A673 (cell line): ENCODE results near the gene SLC25A5. TPM values are rescaled to one million over a fixed set of nuclear protein-coding genes. Genes with fewer than 3 reads are reported as not detected.

Experiments
- BruUV-seq: library from RNA; stranded (reverse); fragments of 400-500 nt; replicated peaks from 2 replicates; lab custom pipeline; 2021; lab: Mats Ljungman, UMichigan
- CTCF ChIA-PET: fragments of 300-600 bp; sonication (Branson Sonifier 250); formaldehyde crosslinking; loops from one replicate; lab custom pipeline; 2022; ENCODE audit warnings: antibody characterized with exemption; lab: Charles Lee
- POLR2A ChIA-PET: fragments of 300-600 bp; sonication (Branson Sonifier 250); formaldehyde crosslinking; loops from one replicate; lab custom pipeline; 2022; ENCODE audit warnings: antibody characterized with exemption; ENCODE audit not compliant: low non-redundant PET; lab: Charles Lee
- DNase-seq: peaks from one replicate; pipeline ENCODE4 v3.0.0-alpha.2; 2015; ENCODE audit warnings: low spot score
- H3K27ac ChIP-seq: fragments of 200-600 bp; sonication (generic); 2 replicates; pipeline ENCODE4 v1.5.1; 2016; ENCODE audit warnings: mixed run types, low read depth, mild to moderate bottlenecking, mixed read lengths, antibody characterized with exemption, low read length; ENCODE audit not compliant: poor library complexity, severe bottlenecking
- H3K27me3 ChIP-seq: fragments of 200-600 bp; sonication (generic); replicated peaks from 2 replicates; pipeline ENCODE4 v1.6.1; 2017; ENCODE audit warnings: mixed run types, low read depth, mild to moderate bottlenecking, mixed read lengths, antibody characterized with exemption, low read length; ENCODE audit not compliant: insufficient read depth, poor library complexity
- H3K36me3 ChIP-seq: fragments of 200-600 bp; sonication (generic); 2 replicates; pipeline ENCODE4 v1.6.1; 2016; ENCODE audit warnings: mixed run types, mild to moderate bottlenecking, mixed read lengths, antibody characterized with exemption, low read length; ENCODE audit not compliant: insufficient read depth, poor library complexity, severe bottlenecking
- H3K4me1 ChIP-seq: fragments of 200-600 bp; sonication (generic); 2 replicates; pipeline ENCODE4 v1.6.1; 2017; ENCODE audit warnings: mixed run types, mild to moderate bottlenecking, mixed read lengths, antibody characterized with exemption, low read length; ENCODE audit not compliant: insufficient read depth, poor library complexity, severe bottlenecking
- H3K4me3 ChIP-seq: fragments of 200-600 bp; sonication (generic); 2 replicates; pipeline ENCODE4 v1.5.1; 2016; ENCODE audit warnings: low read depth, mixed run types, mild to moderate bottlenecking, mixed read lengths, low read length; ENCODE audit not compliant: poor library complexity, severe bottlenecking
- H3K9me3 ChIP-seq: fragments of 200-600 bp; sonication (generic); 2 replicates; pipeline ENCODE4 v1.6.1; 2016; ENCODE audit warnings: mixed run types, low read depth, mild to moderate bottlenecking, mixed read lengths, antibody characterized with exemption, low read length; ENCODE audit not compliant: poor library complexity, severe bottlenecking
- CTCF ChIP-seq: fragments of 300-800, 200-600 bp; sonication (generic); conservative IDR thresholded peaks from 2 replicates; pipeline ENCODE4 v1.5.1; 2017; ENCODE audit warnings: low read depth, mild to moderate bottlenecking, antibody characterized with exemption, low read length, moderate library complexity, mixed read lengths
- EZH2 ChIP-seq: fragments of 200-600 bp; sonication (generic); IDR thresholded peaks from 2 replicates; pipeline ENCODE4 v1.6.1; 2017; ENCODE audit warnings: borderline replicate concordance, low read depth, mild to moderate bottlenecking, mixed read lengths, antibody characterized with exemption, low read length; ENCODE audit not compliant: poor library complexity, severe bottlenecking
- intact Hi-C: fragments of 100-400 bp; cut with micrococcal nuclease; formaldehyde crosslinking; loops from one replicate; pipeline ENCODE4 v1.10.0; 2022; ENCODE audit not compliant: unreplicated experiment
- total RNA-seq: library from RNA; stranded (reverse); gene quantifications from 2 replicates; pipeline ENCODE4 v1.2.3, GENCODE V29; 2021

SLC25A5 gene
- total RNA-seq, 1 experiment from 2014 or later, result 368 TPM

- Histone ChIP-seq H3K27ac (no peak overlapping the region), H3K27me3 (no peaks in the 10 kb centered on the region), H3K9me3 (no peaks in the 10 kb centered on the region), H3K4me3 (no peak overlapping the region), H3K36me3 (no peaks in the 10 kb centered on the region), H3K4me1 (no peaks in the 10 kb centered on the region)
- BruUV-seq, result no TSS peak
- ChIA-PET CTCF (no interaction called here), POLR2A (no interaction called here)
- intact Hi-C loops, result no loop called here
- TF ChIP-seq EZH2 (no peak), CTCF (no peak)
- no peak for DNase-seq
Measured at GRCh38 chrX:119495734-119496726, 27.8 kb downstream of the SLC25A5 start.

GRCh38 chrX:119497185-119497584 is 28.9 kb downstream of the SLC25A5 start:
- BruUV-seq, result no TSS peak

More at GRCh38 chrX:119497185-119497584, 28.9 kb downstream of the SLC25A5 start:
- H3K27ac ChIP-seq, result no peak overlapping the region
- no peaks in the 10 kb centered on the region for H3K4me1 ChIP-seq
- H3K9me3 ChIP-seq, result no peaks in the 10 kb centered on the region
- TF ChIP-seq CTCF, result no peak
- no peak for TF ChIP-seq EZH2
- POLR2A ChIA-PET, result no interaction called here
- CTCF ChIA-PET, result no interaction called here
- intact Hi-C loops, result no loop called here
- no peaks in the 10 kb centered on the region for H3K36me3 ChIP-seq
- no peak overlapping the region for H3K4me3 ChIP-seq
- no peak for DNase-seq
- H3K27me3 ChIP-seq, result no peaks in the 10 kb centered on the region
